PC-3 (cell line): ENCODE data around the gene AHDC1. TPM values are rescaled to one million over a fixed set of nuclear protein-coding genes. Genes with fewer than 3 reads are reported as not detected.

ENCODE experiments used
- ATAC-seq: fragments of 200-7000 bp; cut with Tn5 transposase; 2 replicates; pipeline ENCODE4 v1.9.1; 2020; ENCODE audit warnings: mild to moderate bottlenecking, moderate library complexity
- BruUV-seq: library from RNA; stranded (reverse); fragments of 400-500 nt; replicated peaks from 2 replicates; lab custom pipeline; 2021; lab: Mats Ljungman, UMichigan
- CTCF ChIA-PET: fragments of 300-600 bp; sonication (Branson Sonifier 250); formaldehyde crosslinking; loops from one replicate; lab custom pipeline; 2022; ENCODE audit warnings: antibody characterized with exemption; lab: Charles Lee
- POLR2A ChIA-PET: fragments of 300-600 bp; sonication (Branson Sonifier 250); formaldehyde crosslinking; loops from one replicate; lab custom pipeline; 2022; ENCODE audit warnings: antibody characterized with exemption; ENCODE audit not compliant: unreplicated experiment; lab: Charles Lee
- DNase-seq: peaks from one replicate; pipeline ENCODE4 v3.0.0-alpha.2; 2015
- H2AFZ ChIP-seq: fragments of 300-600 bp; sonication (generic); 2 replicates; pipeline ENCODE4 v1.6.0; 2016; ENCODE audit warnings: antibody characterized with exemption, low read length
- H3F3A ChIP-seq: fragments of 300-600 bp; sonication (generic); one replicate; pipeline ENCODE4 v1.6.0; 2017; ENCODE audit warnings: antibody characterized with exemption, low read length, control low read depth, mild to moderate bottlenecking; ENCODE audit not compliant: unreplicated experiment
- H3K27ac ChIP-seq: fragments of 300-600 bp; sonication (generic); 2 replicates; pipeline ENCODE4 v1.5.1; 2016; ENCODE audit warnings: mild to moderate bottlenecking, low read length
- H3K27me3 ChIP-seq: fragments of 300-600 bp; sonication (generic); 2 replicates; pipeline ENCODE4 v1.6.1; 2016; ENCODE audit warnings: low read length, mixed read lengths
- H3K36me3 ChIP-seq: fragments of 300-600 bp; sonication (generic); 2 replicates; pipeline ENCODE4 v1.6.1; 2016; ENCODE audit warnings: low read depth, mixed run types, low read length, mixed read lengths
- H3K4me1 ChIP-seq: fragments of 300-600 bp; sonication (generic); 2 replicates; pipeline ENCODE4 v1.5.1; 2016; ENCODE audit warnings: low read length; ENCODE audit not compliant: insufficient read depth
- H3K4me2 ChIP-seq: fragments of 300-600 bp; sonication (generic); 2 replicates; pipeline ENCODE4 v1.6.0; 2016; ENCODE audit warnings: low read length
- H3K4me3 ChIP-seq: fragments of 300-600 bp; sonication (generic); 2 replicates; pipeline ENCODE4 v1.5.1; 2016; ENCODE audit warnings: mild to moderate bottlenecking, low read length, mixed read lengths
- H3K79me2 ChIP-seq: fragments of 300-600 bp; sonication (generic); 2 replicates; pipeline ENCODE4 v1.6.1; 2017; ENCODE audit warnings: low read length, mixed read lengths
- H3K9ac ChIP-seq: fragments of 300-600 bp; sonication (generic); 2 replicates; pipeline ENCODE4 v1.6.0; 2016; ENCODE audit warnings: mild to moderate bottlenecking, low read length
- H3K9me2 ChIP-seq: fragments of 300-600 bp; sonication (generic); replicated peaks from 2 replicates; pipeline ENCODE4 v1.6.1; 2016; ENCODE audit warnings: mixed run types, low read length, mixed read lengths
- H3K9me3 ChIP-seq: fragments of 300-600 bp; sonication (generic); 2 replicates; pipeline ENCODE4 v1.6.1; 2016; ENCODE audit warnings: low read length, mixed read lengths
- H4K20me1 ChIP-seq: fragments of 300-600 bp; sonication (generic); 2 replicates; pipeline ENCODE4 v1.6.1; 2016; ENCODE audit warnings: low read length, mixed read lengths
- CTCF ChIP-seq: fragments of 300-600 bp; sonication (generic); conservative IDR thresholded peaks from 2 replicates; pipeline ENCODE4 v1.5.1; 2017; ENCODE audit warnings: antibody characterized with exemption, low read depth, mild to moderate bottlenecking, low read length
- EZH2 ChIP-seq: fragments of 300-600 bp; sonication (generic); IDR thresholded peaks from one replicate; pipeline ENCODE4 v1.6.1; 2017; ENCODE audit warnings: antibody characterized with exemption, mild to moderate bottlenecking, low read length; ENCODE audit not compliant: unreplicated experiment
- EZH2phosphoT487 ChIP-seq: fragments of 300-600 bp; sonication (generic); IDR thresholded peaks from 2 replicates; pipeline ENCODE4 v1.6.1; 2018; ENCODE audit warnings: mild to moderate bottlenecking, antibody characterized with exemption, low read length, borderline replicate concordance
- intact Hi-C: fragments of 100-400 bp; cut with micrococcal nuclease; formaldehyde crosslinking; loops from 2 replicates; pipeline ENCODE4 v1.9.0; 2023
- total RNA-seq: library from RNA; depleted of rRNA; stranded (reverse); fragments of >200 nt; gene quantifications from 2 replicates; pipeline ENCODE4 v1.2.3, GENCODE V29; 2014

Gene AHDC1
- total RNA-seq, 1 experiment from 2014 or later: 15.2 TPM

DNA sequence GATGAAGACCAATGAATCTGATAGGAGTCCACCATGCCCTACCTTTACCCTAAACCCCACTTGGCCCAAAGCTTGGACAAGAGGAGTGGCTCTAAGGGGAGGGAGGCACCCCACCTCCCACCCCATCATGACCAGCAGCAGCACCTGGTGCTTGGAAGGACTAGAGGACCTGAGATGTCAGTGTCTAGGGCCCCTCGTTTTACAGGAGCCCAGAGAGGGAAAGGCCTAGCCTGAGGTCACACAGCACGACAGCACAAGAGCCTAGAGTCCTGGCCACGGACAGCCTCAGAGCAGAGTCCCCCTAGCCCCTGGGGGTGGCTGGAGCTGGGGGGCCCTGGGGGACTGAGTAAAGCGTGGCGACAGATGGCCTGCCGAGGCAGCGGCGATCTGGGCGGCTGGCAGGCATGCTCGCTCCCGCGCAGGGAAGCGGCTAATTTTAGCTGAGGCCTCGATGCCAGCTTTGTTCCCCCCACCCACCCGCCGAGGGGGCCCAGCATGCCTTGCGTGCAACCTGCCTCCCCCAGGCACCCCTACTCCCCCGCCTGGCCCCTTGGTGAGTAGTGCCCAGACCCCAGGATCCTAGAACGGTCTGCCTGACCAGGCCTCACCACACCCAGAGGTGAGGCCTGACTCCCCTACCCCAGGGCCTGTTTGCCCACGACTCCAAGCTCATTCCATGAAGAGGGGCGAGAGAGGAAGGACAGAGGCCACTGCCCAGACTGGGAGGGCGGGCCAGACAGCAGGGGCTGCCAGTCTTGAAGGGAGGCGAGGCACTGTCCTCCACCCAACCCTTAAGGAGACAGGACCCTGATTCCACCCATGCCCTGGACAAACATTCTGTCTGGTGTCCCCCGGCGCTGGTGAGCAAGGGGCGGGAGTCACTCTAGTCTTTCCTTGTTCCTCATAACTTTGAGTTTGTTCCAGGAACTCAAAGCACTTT lies 39.0 kb downstream of the AHDC1 start:
- no peaks in the 10 kb centered on the region for H3K9me3 ChIP-seq
- H3K9me2 ChIP-seq: no peaks in the 10 kb centered on the region
- peaks cover 10% of the 10 kb centered on the region for H3F3A ChIP-seq
- peak overlapping the region; percentile 84 for H3K4me2 ChIP-seq
- H3K79me2 ChIP-seq: peaks cover 78% of the 10 kb centered on the region
- peaks cover 39% of the 10 kb centered on the region for H3K4me1 ChIP-seq
- no peak overlapping the region for H2AFZ ChIP-seq
- no peak for TF ChIP-seq EZH2
- TF ChIP-seq EZH2phosphoT487: no peak
- no peak for TF ChIP-seq CTCF
- intact Hi-C loops: loop anchor here (5.0 kb wide), 1 partner anchor 43 kb away; no protein-coding TSS in a partner anchor
- ChIA-PET CTCF (interaction anchor here (1.2 kb wide), 1 partner anchor 35 kb away, joined by 8 read pairs; no protein-coding TSS in a partner anchor), POLR2A (no interaction called here)
- peak overlapping the region; percentile 90 for H3K27ac ChIP-seq
- no TSS peak for BruUV-seq
- no peak for DNase-seq
- H3K9ac ChIP-seq: 0 out of 2 replicates have a peak overlapping the region, but pooled peaks have one; percentile 55
- H3K4me3 ChIP-seq: no peak overlapping the region
- no peaks in the 10 kb centered on the region for H4K20me1 ChIP-seq
- peaks cover 4% of the 10 kb centered on the region; the same call in 1 of the 2 replicates for H3K36me3 ChIP-seq
- no peak for ATAC-seq
- no peaks in the 10 kb centered on the region for H3K27me3 ChIP-seq

DNA sequence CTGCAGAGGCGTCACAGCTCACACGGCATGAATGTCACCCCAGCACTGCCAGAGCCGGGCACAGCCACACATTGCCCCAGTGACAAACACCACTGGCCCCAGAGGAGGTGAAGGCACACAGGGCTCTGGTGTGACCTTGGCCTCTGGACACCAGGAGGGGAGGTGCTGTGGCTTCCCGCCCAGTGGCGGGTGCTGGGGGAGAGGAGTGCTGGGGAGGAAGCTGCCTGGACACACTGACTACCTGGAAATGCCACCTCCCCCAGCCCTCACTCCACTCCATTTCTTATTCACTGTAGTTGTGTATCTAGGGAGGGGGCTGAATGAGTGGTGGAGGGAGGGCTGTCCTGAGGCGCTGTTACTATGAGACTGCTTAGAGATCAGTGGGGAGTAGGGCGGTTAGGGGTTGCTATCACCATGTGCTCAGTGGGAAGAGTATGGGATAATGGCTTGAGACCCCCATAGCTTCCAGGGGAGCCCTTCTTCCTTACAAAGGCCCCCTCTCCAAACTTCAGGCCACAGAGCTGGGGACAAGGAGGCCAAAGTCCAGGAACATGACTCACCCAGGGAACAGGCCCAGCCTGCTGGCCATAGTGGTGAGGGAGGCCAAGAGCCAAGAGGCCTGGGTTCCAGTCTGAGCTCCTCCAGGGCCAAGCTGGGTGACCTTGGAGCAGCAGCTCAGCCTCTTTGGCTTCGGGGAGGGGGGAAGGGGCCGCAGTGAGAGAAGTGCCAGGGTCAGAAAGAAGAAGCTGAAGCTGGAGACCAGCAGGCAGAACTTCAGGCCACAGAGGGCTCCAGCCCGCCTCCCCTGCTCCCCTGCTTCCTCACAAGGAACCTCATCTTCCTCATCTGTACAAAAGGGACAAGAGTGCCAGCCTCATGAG lies 40.1 kb downstream of the AHDC1 start:
- no peaks in the 10 kb centered on the region for H3K9me2 ChIP-seq
- ChIA-PET CTCF (interaction anchor here (0.9 to 1.2 kb wide), 2 partner anchors 36 to 148 kb away, joined by 3 to 8 read pairs; no protein-coding TSS in a partner anchor), POLR2A (interaction anchor here (0.6 kb wide), 1 partner anchor 1126 kb away, joined by 3 read pairs; no protein-coding TSS in a partner anchor)
- DNase-seq (peak; percentile 70), ATAC-seq (peak; percentile 42)
- peak overlapping the region; percentile 90 for H3K27ac ChIP-seq
- peaks cover 72% of the 10 kb centered on the region for H3K79me2 ChIP-seq
- no peak for TF ChIP-seq CTCF
- TF ChIP-seq EZH2phosphoT487: no peak
- TF ChIP-seq EZH2: no peak
- intact Hi-C loops: no loop called here
- peak overlapping the region; percentile 84 for H3K4me2 ChIP-seq
- H3K36me3 ChIP-seq: peaks cover 4% of the 10 kb centered on the region; the same call in 1 of the 2 replicates
- H3K27me3 ChIP-seq: no peaks in the 10 kb centered on the region
- peaks cover 4% of the 10 kb centered on the region for H3F3A ChIP-seq
- H3K9me3 ChIP-seq: no peaks in the 10 kb centered on the region
- H3K4me1 ChIP-seq: peaks cover 39% of the 10 kb centered on the region
- no TSS peak for BruUV-seq
- no peaks in the 10 kb centered on the region for H4K20me1 ChIP-seq
- H3K9ac ChIP-seq: peak overlapping the region; percentile 55
- peak overlapping the region; percentile 53; the same call in 1 of the 2 replicates for H3K4me3 ChIP-seq
- H2AFZ ChIP-seq: no peak overlapping the region
